SK-N-SH (cell line): ENCODE measurements around the gene TUT1. TPM values are rescaled to one million over a fixed set of nuclear protein-coding genes. Genes with fewer than 3 reads are reported as not detected.

ENCODE experiments used
- CTCF ChIA-PET: fragments of 300-600, 350-600 bp; formaldehyde crosslinking; extraction: SDS; loops from one replicate; lab custom pipeline; 2021; lab: Yijun Ruan, JAX
- POLR2A ChIA-PET: fragments of 350-600 bp; sonication (Branson Sonifier 250); formaldehyde crosslinking; extraction: SDS; loops from one replicate; lab custom pipeline; 2020; ENCODE audit warnings: antibody characterized with exemption, inconsistent platforms; lab: Yijun Ruan, JAX
- DNase-seq: peaks from one replicate; pipeline ENCODE4 v3.0.0; 2012
- H2AFZ ChIP-seq: fragments of 200-600 bp; sonication (generic); 2 replicates; pipeline ENCODE4 v1.8.1; 2016; ENCODE audit warnings: antibody characterized with exemption, mild to moderate bottlenecking, low read depth
- H3F3A ChIP-seq: fragments of 200-600 bp; sonication (generic); replicated peaks from 2 replicates; pipeline ENCODE3; 2016; ENCODE audit warnings: antibody characterized with exemption, mild to moderate bottlenecking; ENCODE audit not compliant: insufficient read depth
- H3K27ac ChIP-seq, 2 experiments: fragments of 200-500 bp in 1 of 2; fragments of 200-600 bp in 1 of 2; sonication (Bioruptor generic) in 1 of 2; sonication (generic), shearing (Covaris generic) in 1 of 2; 2 replicates each; pipeline versions ENCODE4 v1.5.1 to v1.6.1; 2014 to 2016; ENCODE audit warnings: low read depth in 2 of 2, inconsistent platforms in 1 of 2, low read length in 1 of 2, mild to moderate bottlenecking in 1 of 2, mixed read lengths in 1 of 2
- H3K27me3 ChIP-seq: fragments of 200-600 bp; sonication (generic), shearing (Covaris generic); 2 replicates; pipeline ENCODE4 v1.6.1; 2016; ENCODE audit warnings: mixed run types; ENCODE audit not compliant: insufficient read depth
- H3K36me3 ChIP-seq, 2 experiments: fragments of 200-500 bp in 1 of 2; fragments of 200-600 bp in 1 of 2; sonication (Bioruptor generic) in 1 of 2; sonication (generic) in 1 of 2; replicated peaks in 1 of 2; 2 replicates each; pipeline versions ENCODE3 to v1.5.1; 2014 to 2016; ENCODE audit warnings: low read length in 1 of 2, mild to moderate bottlenecking in 1 of 2; ENCODE audit not compliant: insufficient read depth in 2 of 2, control insufficient read depth in 1 of 2
- H3K4me1 ChIP-seq, 2 experiments: fragments of 200-500 bp in 1 of 2; fragments of 200-600 bp in 1 of 2; sonication (Bioruptor generic) in 1 of 2; sonication (generic), shearing (Covaris generic) in 1 of 2; 2 replicates each; pipeline versions ENCODE4 v1.5.1 to v1.6.1; 2014 to 2016; ENCODE audit warnings: low read depth in 1 of 2, low read length in 1 of 2, mixed run types in 1 of 2; ENCODE audit not compliant: insufficient read depth in 2 of 2, control insufficient read depth in 1 of 2
- H3K4me2 ChIP-seq: fragments of 200-600 bp; sonication (generic), shearing (Covaris generic); 2 replicates; pipeline ENCODE4 v1.6.1; 2017; ENCODE audit warnings: mixed run types
- H3K4me3 ChIP-seq, 2 experiments: fragments of 200-500 bp in 1 of 2; fragments of 200-600 bp in 1 of 2; sonication (Bioruptor generic) in 1 of 2; sonication (generic), shearing (Covaris generic) in 1 of 2; 2 replicates each; pipeline versions ENCODE4 v1.5.1 to v1.8.1; 2014 to 2016; ENCODE audit warnings: low read depth in 2 of 2, inconsistent platforms in 1 of 2, low read length in 1 of 2, mild to moderate bottlenecking in 1 of 2, mixed read lengths in 1 of 2, moderate library complexity in 1 of 2
- H3K79me2 ChIP-seq: fragments of 200-600 bp; sonication (generic); 2 replicates; pipeline ENCODE4 v1.8.1; 2017; ENCODE audit warnings: mild to moderate bottlenecking; ENCODE audit not compliant: insufficient read depth
- H3K9ac ChIP-seq: fragments of 200-600 bp; sonication (generic); 2 replicates; pipeline ENCODE4 v1.6.1; 2017; ENCODE audit warnings: mixed run types
- H3K9me2 ChIP-seq: fragments of 200-600 bp; sonication (generic); 2 replicates; pipeline ENCODE4 v1.6.1; 2017; ENCODE audit warnings: mixed run types
- H3K9me3 ChIP-seq: fragments of 200-600 bp; sonication (generic); 2 replicates; pipeline ENCODE4 v1.6.1; 2017; ENCODE audit warnings: mixed run types, mild to moderate bottlenecking, moderate library complexity
- H4K20me1 ChIP-seq: fragments of 200-600 bp; sonication (generic); 2 replicates; pipeline ENCODE4 v1.6.1; 2017; ENCODE audit warnings: mild to moderate bottlenecking, mixed run types; ENCODE audit not compliant: insufficient read depth
- ELF1 ChIP-seq: IDR thresholded peaks from 2 replicates; pipeline ENCODE4 v1.4.0; 2012
- EZH2phosphoT487 ChIP-seq: fragments of 200-600 bp; sonication (generic); IDR thresholded peaks from 2 replicates; pipeline ENCODE4 v1.6.1; 2017; ENCODE audit warnings: low read depth, mixed run types, mild to moderate bottlenecking, antibody characterized with exemption, moderate library complexity, borderline replicate concordance
- FOSL2 ChIP-seq: IDR thresholded peaks from 2 replicates; pipeline ENCODE4 v1.4.0; 2012; ENCODE audit warnings: low read depth, mild to moderate bottlenecking, moderate library complexity, borderline replicate concordance
- FOXM1 ChIP-seq: IDR thresholded peaks from 2 replicates; pipeline ENCODE4 v1.4.0; 2012; ENCODE audit warnings: low read depth, mild to moderate bottlenecking
- GABPA ChIP-seq: IDR thresholded peaks from 2 replicates; pipeline ENCODE4 v1.4.0; 2012; ENCODE audit warnings: low read depth, mild to moderate bottlenecking
- GATA2 ChIP-seq: sonication (generic); formaldehyde crosslinking; IDR thresholded peaks from 2 replicates; pipeline ENCODE4 v1.5.0; 2020; ENCODE audit warnings: mild to moderate bottlenecking, missing genetic modification reagents
- JUND ChIP-seq: IDR thresholded peaks from 2 replicates; pipeline ENCODE4 v1.4.0; 2012
- MEF2A ChIP-seq: IDR thresholded peaks from 2 replicates; pipeline ENCODE4 v1.4.0; 2012; ENCODE audit warnings: low read depth, borderline replicate concordance
- MXI1 ChIP-seq: IDR thresholded peaks from 2 replicates; pipeline ENCODE4 v1.6.1; 2012; ENCODE audit warnings: mild to moderate bottlenecking, low read depth, low read length, improper control_type of control experiment
- NFIC ChIP-seq: IDR thresholded peaks from 2 replicates; pipeline ENCODE4 v1.4.0; 2012; ENCODE audit warnings: borderline replicate concordance
- NRF1 ChIP-seq: IDR thresholded peaks from 2 replicates; pipeline ENCODE4 v1.6.1; 2012; ENCODE audit warnings: low read depth, mild to moderate bottlenecking, low read length
- POLR2AphosphoS5 ChIP-seq: IDR thresholded peaks from 2 replicates; pipeline ENCODE4 v1.6.1; 2012; ENCODE audit warnings: low read depth, low read length
- RCOR1 ChIP-seq: fragments of 150-350 bp; IDR thresholded peaks from 2 replicates; pipeline ENCODE4 v1.6.1; 2017; ENCODE audit warnings: antibody characterized with exemption, low read length
- RFX5 ChIP-seq: IDR thresholded peaks from 2 replicates; pipeline ENCODE4 v1.6.1; 2012; ENCODE audit warnings: mild to moderate bottlenecking, improper control_type of control experiment, low read length
- RXRA ChIP-seq: IDR thresholded peaks from 2 replicates; pipeline ENCODE4 v1.4.0; 2012; ENCODE audit warnings: low read depth, mild to moderate bottlenecking, borderline replicate concordance
- SMC3 ChIP-seq: IDR thresholded peaks from 2 replicates; pipeline ENCODE4 v1.6.1; 2012; ENCODE audit warnings: low read depth, low read length, improper control_type of control experiment
- TAF1 ChIP-seq: IDR thresholded peaks from 2 replicates; pipeline ENCODE4 v1.6.1; 2012; ENCODE audit warnings: low read depth, mild to moderate bottlenecking, low read length, moderate library complexity, borderline replicate concordance
- TEAD4 ChIP-seq: IDR thresholded peaks from 2 replicates; pipeline ENCODE4 v1.4.0; 2012; ENCODE audit warnings: mild to moderate bottlenecking, borderline replicate concordance; ENCODE audit not compliant: insufficient read depth
- YY1 ChIP-seq: IDR thresholded peaks from 2 replicates; pipeline ENCODE4 v1.4.0; 2012; ENCODE audit warnings: low read depth, mild to moderate bottlenecking
- WGBS: methylation state at CpG from one replicate; pipeline ENCODE4 v1.1.6; 2017; ENCODE audit warnings: low lambda C conversion rate; 5-methylcytosine and 5-hydroxymethylcytosine counted together
- polyA plus RNA-seq, 3 experiments: library from polyadenylated mRNA; depleted of rRNA; stranded (reverse); fragments of >200 nt; gene quantifications; 2 replicates each; pipeline ENCODE4 v1.2.3, GENCODE V29; 2012
- TF ChIP-seq, protein P1 (sequence below): IDR thresholded peaks from 2 replicates; pipeline ENCODE4 v1.4.0; 2012; ENCODE audit warnings: low read depth, borderline replicate concordance
- TF ChIP-seq, protein P2 (sequence below): IDR thresholded peaks from 2 replicates; pipeline ENCODE4 v1.4.0; 2012; ENCODE audit warnings: low read depth
- TF ChIP-seq, protein P3 (sequence below): IDR thresholded peaks from 2 replicates; pipeline ENCODE4 v1.6.1; 2012; ENCODE audit warnings: mild to moderate bottlenecking, low read depth, low read length, moderate library complexity
- TF ChIP-seq, protein P4 (sequence below): fragments of 150-350 bp; IDR thresholded peaks from 2 replicates; pipeline ENCODE4 v1.6.1; 2016; ENCODE audit warnings: mild to moderate bottlenecking, low read depth, low read length

The TUT1 gene
- polyA plus RNA-seq, 1 of the 3 experiments (the other 2 are of a cell fraction): 27.3 TPM

DNA sequence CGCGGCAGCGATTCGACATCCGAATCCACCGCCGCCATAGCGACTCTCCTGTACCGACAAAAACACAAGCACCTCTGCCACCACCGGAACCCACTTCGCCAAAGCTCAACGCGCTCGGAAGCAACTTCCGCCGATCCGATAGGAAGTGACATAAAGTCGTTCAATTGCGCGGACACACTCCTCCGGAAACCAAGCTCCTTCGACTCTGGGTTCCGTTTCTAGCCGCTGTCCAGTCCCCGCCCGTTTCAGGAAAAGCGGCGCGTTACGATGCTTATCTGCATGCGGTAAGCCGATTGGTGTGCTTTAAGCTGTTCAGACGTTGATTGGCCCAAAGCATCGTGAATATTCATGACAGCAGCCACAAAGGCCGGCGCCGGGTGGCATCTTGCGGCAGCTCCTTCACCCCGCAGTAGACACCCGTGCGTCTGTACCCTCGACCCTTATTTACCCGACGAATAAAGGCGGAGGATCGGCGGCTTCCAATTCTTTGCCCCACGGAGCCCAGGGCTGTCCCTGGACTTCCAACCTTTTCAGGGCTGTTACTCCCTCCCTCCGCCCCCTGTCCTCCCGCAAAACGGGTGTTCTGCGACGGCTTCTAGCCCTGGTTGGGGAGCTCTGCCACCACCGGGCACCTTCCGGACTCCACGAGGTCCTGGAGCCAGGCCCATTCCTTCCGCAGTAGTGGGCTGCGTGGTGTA lies at the start of gene TUT1 (continued):
- TF ChIP-seq, protein P1, sequence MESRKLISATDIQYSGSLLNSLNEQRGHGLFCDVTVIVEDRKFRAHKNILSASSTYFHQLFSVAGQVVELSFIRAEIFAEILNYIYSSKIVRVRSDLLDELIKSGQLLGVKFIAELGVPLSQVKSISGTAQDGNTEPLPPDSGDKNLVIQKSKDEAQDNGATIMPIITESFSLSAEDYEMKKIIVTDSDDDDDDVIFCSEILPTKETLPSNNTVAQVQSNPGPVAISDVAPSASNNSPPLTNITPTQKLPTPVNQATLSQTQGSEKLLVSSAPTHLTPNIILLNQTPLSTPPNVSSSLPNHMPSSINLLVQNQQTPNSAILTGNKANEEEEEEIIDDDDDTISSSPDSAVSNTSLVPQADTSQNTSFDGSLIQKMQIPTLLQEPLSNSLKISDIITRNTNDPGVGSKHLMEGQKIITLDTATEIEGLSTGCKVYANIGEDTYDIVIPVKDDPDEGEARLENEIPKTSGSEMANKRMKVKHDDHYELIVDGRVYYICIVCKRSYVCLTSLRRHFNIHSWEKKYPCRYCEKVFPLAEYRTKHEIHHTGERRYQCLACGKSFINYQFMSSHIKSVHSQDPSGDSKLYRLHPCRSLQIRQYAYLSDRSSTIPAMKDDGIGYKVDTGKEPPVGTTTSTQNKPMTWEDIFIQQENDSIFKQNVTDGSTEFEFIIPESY: 0 out of 2 replicates have a peak, but pooled peaks have one; percentile 50
- TF ChIP-seq NFIC (peak; percentile 11; the same call in 1 of the 2 replicates), SMC3 (no peak), MEF2A (no peak), GATA2 (peak; percentile 90), GABPA (peak; percentile 98), POLR2AphosphoS5 (peak; percentile 96), JUND (no peak), FOSL2 (no peak), EZH2phosphoT487 (no peak), RFX5 (peak; percentile 88)
- TF ChIP-seq, protein P2, sequence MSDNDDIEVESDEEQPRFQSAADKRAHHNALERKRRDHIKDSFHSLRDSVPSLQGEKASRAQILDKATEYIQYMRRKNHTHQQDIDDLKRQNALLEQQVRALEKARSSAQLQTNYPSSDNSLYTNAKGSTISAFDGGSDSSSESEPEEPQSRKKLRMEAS: peak; percentile 95
- TF ChIP-seq, protein P3, sequence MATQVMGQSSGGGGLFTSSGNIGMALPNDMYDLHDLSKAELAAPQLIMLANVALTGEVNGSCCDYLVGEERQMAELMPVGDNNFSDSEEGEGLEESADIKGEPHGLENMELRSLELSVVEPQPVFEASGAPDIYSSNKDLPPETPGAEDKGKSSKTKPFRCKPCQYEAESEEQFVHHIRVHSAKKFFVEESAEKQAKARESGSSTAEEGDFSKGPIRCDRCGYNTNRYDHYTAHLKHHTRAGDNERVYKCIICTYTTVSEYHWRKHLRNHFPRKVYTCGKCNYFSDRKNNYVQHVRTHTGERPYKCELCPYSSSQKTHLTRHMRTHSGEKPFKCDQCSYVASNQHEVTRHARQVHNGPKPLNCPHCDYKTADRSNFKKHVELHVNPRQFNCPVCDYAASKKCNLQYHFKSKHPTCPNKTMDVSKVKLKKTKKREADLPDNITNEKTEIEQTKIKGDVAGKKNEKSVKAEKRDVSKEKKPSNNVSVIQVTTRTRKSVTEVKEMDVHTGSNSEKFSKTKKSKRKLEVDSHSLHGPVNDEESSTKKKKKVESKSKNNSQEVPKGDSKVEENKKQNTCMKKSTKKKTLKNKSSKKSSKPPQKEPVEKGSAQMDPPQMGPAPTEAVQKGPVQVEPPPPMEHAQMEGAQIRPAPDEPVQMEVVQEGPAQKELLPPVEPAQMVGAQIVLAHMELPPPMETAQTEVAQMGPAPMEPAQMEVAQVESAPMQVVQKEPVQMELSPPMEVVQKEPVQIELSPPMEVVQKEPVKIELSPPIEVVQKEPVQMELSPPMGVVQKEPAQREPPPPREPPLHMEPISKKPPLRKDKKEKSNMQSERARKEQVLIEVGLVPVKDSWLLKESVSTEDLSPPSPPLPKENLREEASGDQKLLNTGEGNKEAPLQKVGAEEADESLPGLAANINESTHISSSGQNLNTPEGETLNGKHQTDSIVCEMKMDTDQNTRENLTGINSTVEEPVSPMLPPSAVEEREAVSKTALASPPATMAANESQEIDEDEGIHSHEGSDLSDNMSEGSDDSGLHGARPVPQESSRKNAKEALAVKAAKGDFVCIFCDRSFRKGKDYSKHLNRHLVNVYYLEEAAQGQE: peak; percentile 90
- TF ChIP-seq, all 33 proteins: peak for 20

DNA sequence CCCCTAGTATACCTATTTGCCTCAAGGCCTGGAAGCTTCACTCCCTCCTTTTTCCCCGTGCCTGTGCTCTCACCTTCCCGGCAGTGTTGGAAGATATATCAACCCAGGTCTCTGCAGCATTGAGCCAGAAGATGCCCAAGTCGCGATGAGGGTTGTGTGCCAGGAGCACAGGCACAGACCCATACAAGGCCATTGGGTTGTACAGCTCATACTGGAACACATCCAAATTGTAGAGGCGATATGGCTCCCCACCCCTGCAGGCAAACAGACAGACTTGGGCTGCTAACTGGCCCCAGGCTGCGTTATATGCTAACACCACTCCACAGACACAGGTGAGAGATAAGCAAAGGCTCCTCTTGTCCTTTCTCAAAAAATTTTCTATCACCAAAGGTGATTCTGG lies 41.2 kb upstream of the TUT1 start:
- CTCF ChIA-PET: no interaction called here
- no peaks in the 10 kb centered on the region for H3K27me3 ChIP-seq
- H2AFZ ChIP-seq: no peak overlapping the region
- TF ChIP-seq MXI1 (no peak), FOSL2 (no peak), YY1 (no peak), RXRA (no peak), POLR2AphosphoS5 (no peak), FOXM1 (no peak), ELF1 (no peak), TAF1 (no peak), EZH2phosphoT487 (no peak), RCOR1 (no peak), NRF1 (no peak), GATA2 (no peak), TEAD4 (no peak), MEF2A (no peak), SMC3 (no peak), RFX5 (no peak)
- TF ChIP-seq, protein P4, sequence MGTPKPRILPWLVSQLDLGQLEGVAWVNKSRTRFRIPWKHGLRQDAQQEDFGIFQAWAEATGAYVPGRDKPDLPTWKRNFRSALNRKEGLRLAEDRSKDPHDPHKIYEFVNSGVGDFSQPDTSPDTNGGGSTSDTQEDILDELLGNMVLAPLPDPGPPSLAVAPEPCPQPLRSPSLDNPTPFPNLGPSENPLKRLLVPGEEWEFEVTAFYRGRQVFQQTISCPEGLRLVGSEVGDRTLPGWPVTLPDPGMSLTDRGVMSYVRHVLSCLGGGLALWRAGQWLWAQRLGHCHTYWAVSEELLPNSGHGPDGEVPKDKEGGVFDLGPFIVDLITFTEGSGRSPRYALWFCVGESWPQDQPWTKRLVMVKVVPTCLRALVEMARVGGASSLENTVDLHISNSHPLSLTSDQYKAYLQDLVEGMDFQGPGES: no peak
- TF ChIP-seq, all 33 proteins: peak for 0
- no peak overlapping the region for H3K4me2 ChIP-seq
- peaks cover 19% of the 10 kb centered on the region; the same call in 1 of the 2 replicates for H3K79me2 ChIP-seq
- POLR2A ChIA-PET: no interaction called here
- H3K36me3 ChIP-seq: peaks cover 51 to 67% of the 10 kb centered on the region in 2 experiments
- 97% methylated on average over 6 of the region's 6 CpGs for WGBS
- H3K9ac ChIP-seq: no peak overlapping the region
- H3K9me3 ChIP-seq: no peaks in the 10 kb centered on the region
- no peak for DNase-seq
- peaks cover 4% of the 10 kb centered on the region for H3F3A ChIP-seq
- no peak overlapping the region for H3K27ac ChIP-seq
- no peak overlapping the region for H3K4me3 ChIP-seq
- H4K20me1 ChIP-seq: no peaks in the 10 kb centered on the region
- no peaks in the 10 kb centered on the region for H3K4me1 ChIP-seq
- no peaks in the 10 kb centered on the region for H3K9me2 ChIP-seq
